Activated CD4-positive, alpha-beta memory T cell treated with anti-CD3 and anti-CD28 coated beads, Interleukin-2, amount 10 ng/mL, durations not matched to agents 7 days and 5 days (primary cell): Measurements from ENCODE around the gene TBC1D8. TPM values are rescaled to one million over a fixed set of nuclear protein-coding genes. Genes with fewer than 3 reads are reported as not detected.

ENCODE experiments used
- CTCF ChIA-PET: fragments of 350-600 bp; sonication (Branson Sonifier 250); formaldehyde crosslinking; loops from one replicate; lab custom pipeline; 2021; ENCODE audit warnings: antibody characterized with exemption, inconsistent platforms; lab: Charles Lee
- POLR2A ChIA-PET: fragments of 350-600 bp; sonication (Branson Sonifier 250); formaldehyde crosslinking; loops from one replicate; lab custom pipeline; 2021; ENCODE audit warnings: antibody characterized with exemption; lab: Charles Lee
- DNase-seq: peaks from one replicate; pipeline ENCODE4 v3.0.0-alpha.2; 2020
- H3K27ac Mint-ChIP-seq: one replicate; pipeline ENCODE4 v1.8.0; 2021; ENCODE audit warnings: mild to moderate bottlenecking, mixed read lengths
- H3K27me3 Mint-ChIP-seq: one replicate; pipeline ENCODE4 v1.8.0; 2021; ENCODE audit warnings: mixed read lengths
- H3K36me3 Mint-ChIP-seq: one replicate; pipeline ENCODE4 v1.8.0; 2021; ENCODE audit warnings: low read depth, mixed read lengths
- H3K4me1 Mint-ChIP-seq: one replicate; pipeline ENCODE4 v1.8.0; 2021; ENCODE audit warnings: mixed read lengths
- H3K4me3 Mint-ChIP-seq: one replicate; pipeline ENCODE4 v1.8.0; 2021; ENCODE audit warnings: mild to moderate bottlenecking, mixed read lengths
- H3K9me3 Mint-ChIP-seq: one replicate; pipeline ENCODE4 v1.8.0; 2021; ENCODE audit warnings: mixed read lengths
- total RNA-seq, 2 experiments: library from RNA; stranded (reverse); gene quantifications; one replicate each; pipeline ENCODE4 v1.2.3, GENCODE V29; 2021

TBC1D8 gene
- total RNA-seq, 2 experiments from 2014 or later, result 0.58 to 0.63 TPM

GRCh38 chr2:101157272-101157671, 6.1 kb upstream of the TBC1D8 start:
- ChIA-PET POLR2A (no interaction called here), CTCF (no interaction called here)
- no peak overlapping the region for H3K4me3 Mint-ChIP-seq
- no peaks in the 10 kb centered on the region for H3K36me3 Mint-ChIP-seq
- H3K4me1 Mint-ChIP-seq, result peaks cover 5% of the 10 kb centered on the region
- H3K27ac Mint-ChIP-seq, result no peak overlapping the region
- DNase-seq, result no peak
- H3K9me3 Mint-ChIP-seq, result no peaks in the 10 kb centered on the region
- peaks cover 21% of the 10 kb centered on the region for H3K27me3 Mint-ChIP-seq

- H3K4me1 Mint-ChIP-seq, result peaks cover 17% of the 10 kb centered on the region
- POLR2A ChIA-PET, result no interaction called here
- H3K9me3 Mint-ChIP-seq, result no peaks in the 10 kb centered on the region
- H3K36me3 Mint-ChIP-seq, result no peaks in the 10 kb centered on the region
- CTCF ChIA-PET, result interaction anchor here (1.3 kb wide), 1 partner anchor 141 kb away, joined by 3 read pairs; no protein-coding TSS in a partner anchor
- H3K4me3 Mint-ChIP-seq, result no peak overlapping the region
- DNase-seq, result no peak
- no peak overlapping the region for H3K27ac Mint-ChIP-seq
- peaks cover 46% of the 10 kb centered on the region for H3K27me3 Mint-ChIP-seq
These were observed 2.6 kb upstream of the TBC1D8 start for GRCh38 chr2:101153787-101154186.

GRCh38 chr2:101153077-101153707, 2.0 kb upstream of the TBC1D8 start:
- H3K27me3 Mint-ChIP-seq, result peaks cover 52% of the 10 kb centered on the region
- POLR2A ChIA-PET, result interaction anchor here (0.7 kb wide), 1 partner anchor 99 kb away, joined by 3 read pairs; no protein-coding TSS in a partner anchor
- no peaks in the 10 kb centered on the region for H3K36me3 Mint-ChIP-seq

GRCh38 chr2:101152272-101153076, 1.3 kb upstream of the TBC1D8 start:
- peak overlapping the region; percentile 73 for H3K4me3 Mint-ChIP-seq
- peaks cover 57% of the 10 kb centered on the region for H3K27me3 Mint-ChIP-seq
- CTCF ChIA-PET, result interaction anchor here (1.3 to 1.7 kb wide), 2 partner anchors 12 to 140 kb away, joined by 3 read pairs; no protein-coding TSS in a partner anchor
- H3K27ac Mint-ChIP-seq, result no peak overlapping the region
- POLR2A ChIA-PET, result interaction anchor here (0.7 kb wide), 1 partner anchor 100 kb away, joined by 3 read pairs; no protein-coding TSS in a partner anchor
- no peak for DNase-seq
- H3K9me3 Mint-ChIP-seq, result no peaks in the 10 kb centered on the region
- H3K4me1 Mint-ChIP-seq, result peaks cover 17% of the 10 kb centered on the region
- H3K36me3 Mint-ChIP-seq, result no peaks in the 10 kb centered on the region

More at GRCh38 chr2:101153077-101153707, 2.0 kb upstream of the TBC1D8 start:
- no peak for DNase-seq
- no peak overlapping the region for H3K27ac Mint-ChIP-seq
- H3K4me3 Mint-ChIP-seq, result no peak overlapping the region
- no peaks in the 10 kb centered on the region for H3K9me3 Mint-ChIP-seq
- peaks cover 17% of the 10 kb centered on the region for H3K4me1 Mint-ChIP-seq
- CTCF ChIA-PET, result interaction anchor here (1.3 kb wide), 1 partner anchor 141 kb away, joined by 3 read pairs; no protein-coding TSS in a partner anchor

GRCh38 chr2:101151859-101152271, 683 bp upstream of the TBC1D8 start:
- H3K9me3 Mint-ChIP-seq, result no peaks in the 10 kb centered on the region
- H3K27ac Mint-ChIP-seq, result no peak overlapping the region
- ChIA-PET POLR2A (no interaction called here), CTCF (interaction anchor here (1.0 to 2.7 kb wide), 3 partner anchors 12 to 139 kb away, joined by 3 to 11 read pairs (median 5); no protein-coding TSS in a partner anchor)
- H3K27me3 Mint-ChIP-seq, result peaks cover 61% of the 10 kb centered on the region
- peak overlapping the region; percentile 73 for H3K4me3 Mint-ChIP-seq
- H3K36me3 Mint-ChIP-seq, result no peaks in the 10 kb centered on the region
- peaks cover 17% of the 10 kb centered on the region for H3K4me1 Mint-ChIP-seq
- DNase-seq, result no peak

- Mint-ChIP-seq H3K27ac (no peak overlapping the region), H3K9me3 (no peaks in the 10 kb centered on the region), H3K27me3 (peaks cover 72% of the 10 kb centered on the region), H3K36me3 (no peaks in the 10 kb centered on the region), H3K4me1 (peaks cover 17% of the 10 kb centered on the region), H3K4me3 (peak overlapping the region; percentile 59)
- ChIA-PET POLR2A (interaction anchor here (0.6 to 1.0 kb wide), 2 partner anchors 103 to 636 kb away, joined by 3 to 6 read pairs; partner anchors contain the start of gene CNOT11), CTCF (interaction anchor here (1.0 to 2.7 kb wide), 3 partner anchors 11 to 138 kb away, joined by 3 to 11 read pairs (median 5); no protein-coding TSS in a partner anchor)
- DNase-seq, result no peak
These were observed 656 bp downstream of the TBC1D8 start for GRCh38 chr2:101150306-101151145.

- POLR2A ChIA-PET, result no interaction called here
- peak overlapping the region; percentile 59 for H3K4me3 Mint-ChIP-seq
- H3K27ac Mint-ChIP-seq, result no peak overlapping the region
- H3K27me3 Mint-ChIP-seq, result peaks cover 73% of the 10 kb centered on the region
- H3K4me1 Mint-ChIP-seq, result peaks cover 17% of the 10 kb centered on the region
- H3K9me3 Mint-ChIP-seq, result no peaks in the 10 kb centered on the region
- DNase-seq, result no peak
- no peaks in the 10 kb centered on the region for H3K36me3 Mint-ChIP-seq
- CTCF ChIA-PET, result interaction anchor here (2.7 kb wide), 1 partner anchor 137 kb away, joined by 11 read pairs; no protein-coding TSS in a partner anchor
These were observed 1.7 kb downstream of the TBC1D8 start for GRCh38 chr2:101149241-101150192.

GRCh38 chr2:101148777-101149176, 2.4 kb downstream of the TBC1D8 start:
- H3K4me3 Mint-ChIP-seq, result no peak overlapping the region
- ChIA-PET CTCF (no interaction called here), POLR2A (no interaction called here)
- H3K9me3 Mint-ChIP-seq, result no peaks in the 10 kb centered on the region
- peaks cover 72% of the 10 kb centered on the region for H3K27me3 Mint-ChIP-seq
- H3K36me3 Mint-ChIP-seq, result no peaks in the 10 kb centered on the region
- no peak overlapping the region for H3K27ac Mint-ChIP-seq
- DNase-seq, result no peak
- H3K4me1 Mint-ChIP-seq, result peaks cover 17% of the 10 kb centered on the region

GRCh38 chr2:101147971-101148370, 3.2 kb downstream of the TBC1D8 start:
- H3K9me3 Mint-ChIP-seq, result no peaks in the 10 kb centered on the region
- H3K4me1 Mint-ChIP-seq, result peaks cover 17% of the 10 kb centered on the region
- POLR2A ChIA-PET, result no interaction called here
- H3K36me3 Mint-ChIP-seq, result no peaks in the 10 kb centered on the region
- H3K27ac Mint-ChIP-seq, result no peak overlapping the region
- H3K4me3 Mint-ChIP-seq, result no peak overlapping the region
- CTCF ChIA-PET, result no interaction called here
- H3K27me3 Mint-ChIP-seq, result peaks cover 66% of the 10 kb centered on the region
- DNase-seq, result no peak

- Mint-ChIP-seq H3K27me3 (peaks cover 61% of the 10 kb centered on the region), H3K9me3 (no peaks in the 10 kb centered on the region), H3K27ac (no peak overlapping the region), H3K4me3 (no peak overlapping the region), H3K4me1 (peaks cover 10% of the 10 kb centered on the region), H3K36me3 (no peaks in the 10 kb centered on the region)
- POLR2A ChIA-PET, result no interaction called here
- no peak for DNase-seq
- CTCF ChIA-PET, result no interaction called here
These were observed 4.1 kb downstream of the TBC1D8 start for GRCh38 chr2:101147062-101147461.

- Mint-ChIP-seq H3K27me3 (peaks cover 57% of the 10 kb centered on the region), H3K9me3 (no peaks in the 10 kb centered on the region)
- CTCF ChIA-PET, result no interaction called here
These were observed 4.6 kb downstream of the TBC1D8 start for GRCh38 chr2:101146535-101146934.

More at GRCh38 chr2:101146535-101146934, 4.6 kb downstream of the TBC1D8 start:
- Mint-ChIP-seq H3K4me1 (peaks cover 4% of the 10 kb centered on the region), H3K4me3 (no peak overlapping the region), H3K27ac (no peak overlapping the region), H3K36me3 (no peaks in the 10 kb centered on the region)
- POLR2A ChIA-PET, result no interaction called here
- no peak for DNase-seq
